Measurements from ENCODE around the gene KCNQ1. TPM values are rescaled to one million over a fixed set of nuclear protein-coding genes. Genes with fewer than 3 reads are reported as not detected.
A peak's percentile ranks its signal among the peaks of the same experiment; 100 is the strongest.

Gene KCNQ1
- total and polyA plus RNA-seq, 5 experiments from 2014 or later, result 8.7 to 25.1 (median 22.9) TPM

DNA sequence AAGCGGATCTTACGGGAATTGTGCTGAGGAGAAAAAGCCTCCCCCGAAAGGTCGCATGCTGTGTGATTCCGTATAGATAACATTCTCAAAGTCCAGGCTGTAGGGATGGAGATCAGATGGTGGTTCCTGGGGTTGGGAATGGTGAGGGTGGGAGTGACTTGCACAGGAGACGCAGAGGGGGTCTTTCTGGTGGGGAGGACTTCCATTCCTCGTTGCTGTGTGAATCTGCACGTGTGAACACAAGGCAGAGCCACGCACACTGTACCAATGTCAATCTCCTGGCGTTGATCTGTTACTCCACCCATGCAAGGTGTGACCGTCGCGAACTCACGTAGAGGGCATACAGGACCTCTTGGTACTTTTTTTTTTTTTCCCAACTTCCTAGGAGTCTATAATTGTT lies 313.9 kb downstream of the KCNQ1 start:
- no peak overlapping the region for H3K27ac Mint-ChIP-seq
- POLR2A ChIA-PET, result no interaction called here
- DNase-seq, result peak in 1 of 10 donors; percentile 26

DNA sequence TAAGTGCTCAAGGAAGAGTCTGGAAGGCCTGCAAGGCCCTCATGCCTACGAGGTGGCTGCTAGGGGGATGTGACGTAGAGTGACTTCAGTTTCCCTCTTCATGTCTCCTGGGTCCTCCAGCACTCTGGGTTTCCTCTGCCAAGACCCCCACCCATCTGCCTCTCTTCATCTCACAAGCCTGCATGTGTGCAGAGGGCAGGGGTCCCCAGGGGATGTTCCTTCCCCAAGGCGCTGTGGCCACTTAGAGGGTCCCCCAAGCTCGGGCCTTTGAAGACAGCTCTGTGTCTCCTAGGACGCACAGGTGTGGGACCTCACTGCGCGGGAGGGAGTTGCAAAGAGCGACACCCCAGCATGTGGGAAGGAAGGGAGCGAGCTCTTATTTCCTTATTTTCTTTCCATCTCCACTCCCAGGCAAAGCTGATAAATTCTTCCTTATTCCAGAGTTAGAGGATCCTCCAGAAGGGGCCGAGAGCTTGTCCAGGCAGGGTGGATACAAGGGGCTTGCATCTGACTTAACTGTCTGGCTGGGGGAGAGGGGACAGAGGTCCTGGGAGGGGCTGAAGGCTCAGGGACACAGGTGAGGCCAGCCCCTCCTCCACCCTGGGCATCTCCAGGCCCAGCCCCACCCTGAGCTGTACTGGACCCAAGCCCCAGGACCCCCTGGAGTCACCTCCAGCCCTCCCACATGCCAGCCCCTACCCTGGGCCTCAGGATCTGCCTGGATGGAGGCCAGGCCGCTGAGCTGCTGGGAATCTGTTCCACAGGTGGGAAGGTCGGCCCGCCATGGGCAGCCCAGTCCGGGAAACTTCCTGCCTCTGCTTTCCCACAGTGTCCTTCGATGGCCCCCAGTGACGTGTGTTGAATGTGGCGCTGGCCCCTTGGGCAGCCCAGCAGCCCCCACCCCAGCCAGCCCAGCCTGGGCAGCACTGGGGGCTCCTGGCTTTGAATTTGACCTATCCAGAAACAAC lies 314.7 kb downstream of the KCNQ1 start:
- Mint-ChIP-seq H3K9me3 (peaks cover 0 to 5% (median 0%) of the 10 kb centered on the region in 9 donors), H3K4me3 (no peak overlapping the region), H3K4me1 (no peaks in the 10 kb centered on the region), H3K27me3 (no peaks in the 10 kb centered on the region), H3K36me3 (peaks cover 5 to 20% (median 11%) of the 10 kb centered on the region in 3 donors), H3K27ac (no peak overlapping the region)
- POLR2A ChIA-PET, result no interaction called here
- ATAC-seq (no peak), DNase-seq (peak in 1 of 10 donors; percentile 60)

More for the DNA sequence above, 313.9 kb downstream of the KCNQ1 start:
- peaks cover 0 to 8% (median 0%) of the 10 kb centered on the region in 9 donors for H3K9me3 Mint-ChIP-seq
- H3K36me3 Mint-ChIP-seq, result peaks cover 8 to 22% (median 8%) of the 10 kb centered on the region in 3 donors
- ATAC-seq, result no peak
- H3K27me3 Mint-ChIP-seq, result no peaks in the 10 kb centered on the region
- no peak overlapping the region for H3K4me3 Mint-ChIP-seq
- peaks cover 0 to 2% (median 0%) of the 10 kb centered on the region in 4 donors for H3K4me1 Mint-ChIP-seq

DNA sequence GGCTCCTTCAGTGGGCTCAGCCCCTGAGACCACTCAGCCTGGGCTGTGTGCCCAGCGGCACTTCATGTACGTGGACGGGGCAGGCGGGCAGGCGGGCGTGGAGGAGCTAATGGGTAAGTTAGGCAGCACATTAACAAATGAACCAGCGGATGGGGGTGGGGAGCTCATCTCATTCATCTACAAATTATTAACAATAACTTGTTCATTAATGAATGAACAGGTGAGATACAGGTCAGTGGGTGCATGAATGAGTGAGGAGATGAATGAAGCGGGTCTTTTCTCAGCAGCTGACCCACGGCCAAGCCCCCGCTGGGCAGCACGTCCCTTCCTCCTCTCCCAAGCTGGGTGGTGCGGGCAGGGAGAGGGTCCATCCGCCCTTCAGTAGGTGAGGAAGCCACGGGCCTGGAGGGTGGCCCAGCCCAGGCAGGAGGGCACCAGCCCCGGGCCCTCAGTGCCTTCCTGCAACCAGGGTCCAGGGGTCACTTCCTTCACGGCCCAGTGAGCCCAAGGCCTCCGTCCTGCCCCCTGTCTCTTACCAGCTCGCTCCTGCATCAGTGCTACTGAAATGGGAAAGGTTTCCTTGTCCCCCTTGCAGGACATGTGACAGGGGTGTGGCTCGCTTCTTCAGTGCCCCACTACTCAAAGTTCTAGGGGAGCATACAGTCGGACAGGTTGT lies 315.5 kb downstream of the KCNQ1 start:
- DNase-seq, result peak in 2 of 10 donors; percentile 12 to 38
- H3K4me1 Mint-ChIP-seq, result no peaks in the 10 kb centered on the region
- H3K9me3 Mint-ChIP-seq, result peaks cover 0 to 6% (median 0%) of the 10 kb centered on the region in 9 donors
- no peak overlapping the region for H3K4me3 Mint-ChIP-seq
- H3K27ac Mint-ChIP-seq, result no peak overlapping the region
- H3K36me3 Mint-ChIP-seq, result peaks cover 5 to 15% (median 11%) of the 10 kb centered on the region in 3 donors
- ATAC-seq, result no peak
- no peaks in the 10 kb centered on the region for H3K27me3 Mint-ChIP-seq
- POLR2A ChIA-PET, result no interaction called here

DNA sequence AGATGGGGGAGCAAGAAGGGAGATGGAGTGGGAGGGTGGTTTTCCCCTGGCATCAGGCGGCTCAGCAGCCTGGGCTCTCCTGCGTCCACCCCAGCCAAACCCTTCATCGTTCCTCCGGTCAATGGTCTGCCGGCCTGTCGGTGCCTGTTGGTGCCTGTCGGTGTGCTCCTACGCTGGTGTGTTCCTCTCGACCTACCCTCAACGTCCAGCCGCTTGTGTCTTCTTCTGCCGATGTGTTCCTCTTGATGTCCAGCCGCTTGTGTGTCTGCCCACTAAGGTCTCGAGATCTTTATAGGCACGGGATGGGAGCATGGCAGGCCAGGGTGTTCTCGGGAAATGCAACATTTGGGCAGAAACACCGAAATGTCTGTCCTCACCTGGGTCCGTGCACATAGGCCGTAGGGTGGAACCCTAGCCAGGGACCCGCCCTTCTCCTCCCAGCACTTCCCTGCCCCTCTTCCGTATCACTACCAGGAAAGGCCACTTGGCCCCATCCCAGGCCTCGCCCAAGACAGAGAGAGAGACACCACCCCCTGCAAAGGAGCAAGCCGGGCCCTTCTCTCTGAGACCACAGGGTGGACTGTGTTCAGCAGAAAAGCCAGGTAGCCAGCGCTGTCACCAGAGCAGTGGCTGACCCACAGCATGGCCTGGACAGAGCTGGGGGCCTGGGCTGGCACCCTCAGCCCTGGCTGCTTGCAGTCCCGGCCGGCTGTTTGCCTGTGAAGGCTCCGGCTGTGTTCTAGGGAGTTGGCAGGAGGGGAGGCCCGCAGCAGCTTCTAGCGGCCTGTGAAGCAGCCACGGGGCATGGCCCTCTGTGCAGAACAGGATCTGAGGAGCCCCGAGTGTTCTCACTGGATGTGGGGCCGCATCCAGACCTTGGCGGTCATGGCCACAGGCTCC lies 316.6 kb downstream of the KCNQ1 start:
- H3K4me1 Mint-ChIP-seq, result no peaks in the 10 kb centered on the region

DNA sequence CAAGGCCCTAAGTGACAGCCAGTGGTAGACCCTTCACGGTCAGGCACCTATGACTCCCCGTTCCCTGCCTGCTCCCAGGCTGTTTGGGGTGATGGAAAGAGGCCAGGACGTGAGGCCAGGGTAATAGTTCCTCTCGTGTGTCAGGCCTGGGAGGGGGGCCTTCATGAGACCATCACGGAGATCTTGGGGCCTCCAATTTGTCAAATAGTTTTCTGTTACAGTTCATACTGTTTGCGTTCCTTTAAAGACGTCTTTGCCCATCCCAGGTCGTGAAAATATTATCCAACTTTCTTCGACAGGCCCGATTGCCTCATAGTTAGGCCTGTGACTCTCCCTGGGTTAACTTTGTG lies 317.2 kb downstream of the KCNQ1 start:
- peaks cover 0 to 2% (median 0%) of the 10 kb centered on the region in 4 donors for H3K4me1 Mint-ChIP-seq
- DNase-seq (no peak), ATAC-seq (no peak)
- H3K36me3 Mint-ChIP-seq, result peaks cover 5 to 13% (median 11%) of the 10 kb centered on the region in 3 donors
- no peak overlapping the region for H3K4me3 Mint-ChIP-seq
- H3K27ac Mint-ChIP-seq, result no peak overlapping the region
- H3K9me3 Mint-ChIP-seq, result peaks cover 0 to 11% (median 0%) of the 10 kb centered on the region in 9 donors
- no peaks in the 10 kb centered on the region for H3K27me3 Mint-ChIP-seq
- POLR2A ChIA-PET, result no interaction called here

More for the DNA sequence above, 316.6 kb downstream of the KCNQ1 start:
- no peaks in the 10 kb centered on the region for H3K27me3 Mint-ChIP-seq
- H3K4me3 Mint-ChIP-seq, result no peak overlapping the region
- peaks cover 5 to 15% (median 11%) of the 10 kb centered on the region in 3 donors for H3K36me3 Mint-ChIP-seq
- POLR2A ChIA-PET, result no interaction called here
- DNase-seq, result peak in 2 of 10 donors; percentile 15 to 45
- no peak overlapping the region for H3K27ac Mint-ChIP-seq
- no peak for ATAC-seq
- H3K9me3 Mint-ChIP-seq, result peaks cover 0 to 11% (median 2%) of the 10 kb centered on the region in 9 donors

DNA sequence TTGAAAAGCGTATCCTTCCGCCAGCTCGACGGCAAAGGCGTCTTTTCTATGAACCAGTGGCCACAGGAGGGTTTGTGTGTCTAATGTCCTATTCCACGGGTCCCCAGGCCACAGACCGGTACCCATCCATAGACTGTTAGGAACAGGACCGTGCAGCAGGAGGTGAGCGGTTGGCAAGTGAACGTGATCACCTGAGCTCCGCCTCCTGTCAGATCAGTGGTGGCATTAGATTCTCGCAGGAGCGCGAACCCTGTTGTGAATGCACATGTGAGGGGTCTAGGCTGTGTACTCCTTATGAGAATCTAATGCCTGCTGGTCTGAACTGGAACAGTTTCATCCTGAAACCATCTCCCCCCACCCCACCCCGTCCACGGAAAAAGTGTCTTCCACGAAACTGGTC lies 317.6 kb downstream of the KCNQ1 start:
- Mint-ChIP-seq H3K27ac (no peak overlapping the region), H3K27me3 (no peaks in the 10 kb centered on the region), H3K4me1 (peaks cover 0 to 3% (median 0%) of the 10 kb centered on the region in 4 donors), H3K4me3 (no peak overlapping the region), H3K36me3 (peaks cover 5 to 13% (median 12%) of the 10 kb centered on the region in 3 donors), H3K9me3 (peaks cover 0 to 11% (median 0%) of the 10 kb centered on the region in 9 donors)
- DNase-seq, result peak in 2 of 10 donors; percentile 10 to 21
- ATAC-seq, result no peak
- POLR2A ChIA-PET, result no interaction called here

DNA sequence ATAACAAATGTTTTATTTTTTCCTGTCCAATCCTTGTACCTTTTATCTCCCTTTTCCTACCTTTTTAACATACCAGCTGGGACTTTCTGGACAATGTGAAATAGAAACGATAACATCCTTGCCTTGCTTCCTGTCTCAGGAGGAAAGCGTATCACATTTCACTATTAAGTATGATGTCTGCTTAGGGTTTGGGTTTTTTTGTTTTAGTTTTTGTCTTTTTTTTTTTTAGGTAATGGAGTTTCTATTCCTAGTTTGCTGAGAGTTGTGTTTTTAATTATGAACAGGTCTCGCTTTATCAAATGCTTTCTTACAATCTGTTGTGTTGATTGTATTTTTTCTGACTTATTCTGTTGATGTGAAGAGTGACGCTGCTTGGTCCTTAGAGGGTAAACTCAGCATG lies 319.2 kb downstream of the KCNQ1 start:
- POLR2A ChIA-PET, result interaction anchor here (0.7 kb wide), 1 partner anchor 56 kb away, joined by 3 read pairs; no protein-coding TSS in a partner anchor
- H3K9me3 Mint-ChIP-seq, result peaks cover 0 to 11% (median 0%) of the 10 kb centered on the region in 9 donors
- H3K4me3 Mint-ChIP-seq, result no peak overlapping the region
- no peak overlapping the region for H3K27ac Mint-ChIP-seq
- H3K27me3 Mint-ChIP-seq, result no peaks in the 10 kb centered on the region
- no peak for ATAC-seq
- H3K36me3 Mint-ChIP-seq, result peaks cover 5 to 18% (median 17%) of the 10 kb centered on the region in 3 donors
- no peak for DNase-seq
- peaks cover 0 to 3% (median 0%) of the 10 kb centered on the region in 4 donors for H3K4me1 Mint-ChIP-seq

DNA sequence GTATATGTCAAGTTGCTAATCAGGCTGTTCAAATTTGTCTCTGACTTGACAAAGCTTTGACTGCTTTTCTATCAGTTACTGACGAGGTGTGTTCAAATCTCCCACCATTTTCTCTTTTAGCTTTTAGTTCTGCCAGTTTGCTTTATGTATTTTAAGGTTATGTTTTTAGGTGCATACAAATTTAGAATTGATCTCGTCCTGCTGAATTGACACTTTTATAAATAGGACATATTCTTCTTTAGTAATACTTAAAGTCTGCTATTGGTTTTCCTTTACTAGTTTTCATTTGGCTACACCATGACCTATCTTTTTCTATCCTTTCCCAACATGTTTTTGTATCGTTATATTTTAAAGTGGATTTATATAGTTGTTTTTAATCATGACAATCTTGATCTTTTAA lies 320.7 kb downstream of the KCNQ1 start:
- Mint-ChIP-seq H3K9me3 (peaks cover 0 to 11% (median 0%) of the 10 kb centered on the region in 9 donors), H3K4me3 (no peak overlapping the region), H3K27me3 (no peaks in the 10 kb centered on the region), H3K36me3 (peaks cover 5 to 18% (median 17%) of the 10 kb centered on the region in 3 donors), H3K4me1 (peaks cover 0 to 4% (median 1%) of the 10 kb centered on the region in 4 donors), H3K27ac (no peak overlapping the region)
- POLR2A ChIA-PET, result no interaction called here
- DNase-seq (no peak), ATAC-seq (no peak)

DNA sequence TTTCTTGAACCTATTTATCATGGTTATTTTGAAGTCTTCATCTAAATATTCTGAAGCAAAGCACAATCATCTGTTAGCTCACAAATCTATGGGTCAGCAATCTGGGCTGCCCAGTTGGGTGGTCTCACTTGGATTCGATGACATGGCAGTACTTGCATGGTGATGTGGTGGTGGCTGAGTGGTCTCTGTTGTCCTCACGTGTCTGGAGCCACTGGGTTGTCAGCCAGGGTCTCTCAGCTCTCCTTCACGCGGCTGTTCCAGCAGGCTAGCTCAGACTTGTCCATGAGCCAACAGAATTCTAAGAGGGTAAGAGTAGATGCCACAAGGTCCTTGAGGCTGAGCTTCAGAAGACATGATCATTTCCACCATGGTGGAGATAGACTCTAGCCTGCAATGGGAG lies 321.4 kb downstream of the KCNQ1 start:
- Mint-ChIP-seq H3K36me3 (peaks cover 5 to 17% (median 12%) of the 10 kb centered on the region in 3 donors), H3K4me1 (peaks cover 0 to 8% (median 3%) of the 10 kb centered on the region in 4 donors), H3K27ac (no peak overlapping the region), H3K9me3 (peaks cover 0 to 11% (median 0%) of the 10 kb centered on the region in 9 donors), H3K27me3 (no peaks in the 10 kb centered on the region), H3K4me3 (no peak overlapping the region)
- DNase-seq (peak in 1 of 10 donors; percentile 42), ATAC-seq (no peak)
- POLR2A ChIA-PET, result no interaction called here

DNA sequence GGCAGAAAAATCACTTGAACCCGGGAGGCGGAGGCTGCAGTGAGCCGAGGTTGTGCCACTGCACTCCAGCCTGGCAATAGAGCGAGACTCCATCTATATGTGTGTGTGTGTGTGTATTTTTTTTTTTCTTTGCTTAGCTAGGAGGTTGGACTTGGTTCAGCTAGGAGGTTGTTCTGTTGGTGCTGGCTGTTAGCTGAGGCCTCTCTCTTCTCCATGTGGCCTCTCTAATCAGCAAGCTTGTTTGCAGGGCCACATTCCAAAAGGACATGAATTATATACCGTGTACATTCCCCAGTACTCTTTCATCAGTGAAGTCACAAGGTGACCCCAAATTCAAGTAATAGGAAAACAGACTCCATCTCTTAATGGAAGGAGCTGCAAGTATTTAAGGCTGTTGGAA lies 322.3 kb downstream of the KCNQ1 start:
- Mint-ChIP-seq H3K4me3 (peak overlapping the region in 1 of 10 donors; percentile 46), H3K27ac (no peak overlapping the region), H3K4me1 (peaks cover 0 to 14% (median 5%) of the 10 kb centered on the region in 4 donors), H3K36me3 (peaks cover 5 to 16% (median 14%) of the 10 kb centered on the region in 3 donors), H3K9me3 (peaks cover 0 to 11% (median 0%) of the 10 kb centered on the region in 9 donors), H3K27me3 (no peaks in the 10 kb centered on the region)
- POLR2A ChIA-PET, result no interaction called here
- ATAC-seq (no peak), DNase-seq (no peak)

DNA sequence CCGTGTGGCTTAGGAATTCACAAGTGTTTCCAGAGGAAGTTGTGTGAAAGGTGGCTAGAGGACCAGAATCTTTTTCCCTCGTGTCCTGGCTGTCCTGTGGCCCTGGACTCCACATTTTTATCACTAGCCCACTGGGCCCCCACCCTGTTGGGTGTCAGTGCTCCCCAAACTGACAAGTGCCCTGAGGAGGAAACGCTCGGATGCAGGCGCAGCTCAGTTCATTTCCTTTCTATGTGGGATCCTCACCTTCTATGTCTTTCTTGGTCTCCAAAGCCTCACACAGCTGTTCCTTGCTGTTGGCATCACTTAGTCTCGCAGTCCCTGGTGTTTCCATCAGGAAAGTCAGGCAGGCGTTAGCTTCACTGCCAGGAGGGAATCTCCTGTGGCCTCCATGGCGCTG lies 323.0 kb downstream of the KCNQ1 start:
- POLR2A ChIA-PET, result no interaction called here
- H3K9me3 Mint-ChIP-seq, result peaks cover 0 to 11% (median 0%) of the 10 kb centered on the region in 9 donors
- peaks cover 2 to 16% (median 9%) of the 10 kb centered on the region in 4 donors for H3K4me1 Mint-ChIP-seq
- H3K27ac Mint-ChIP-seq, result no peak overlapping the region
- peaks cover 5 to 19% (median 14%) of the 10 kb centered on the region in 3 donors for H3K36me3 Mint-ChIP-seq
- DNase-seq (peak in 2 of 10 donors; percentile 11 to 28), ATAC-seq (no peak)
- no peak overlapping the region for H3K4me3 Mint-ChIP-seq
- H3K27me3 Mint-ChIP-seq, result no peaks in the 10 kb centered on the region

All from naive thymus-derived CD8-positive, alpha-beta T cell (primary cell).